HL-60 (cell line): ENCODE results near the gene XPR1.
"Not testable (repeated sequence)": the region's sequence is repeated elsewhere in the genome, so short reads cannot be mapped to it uniquely, and the experiment has no call there.

Experiments used
- DNase-seq, 2 experiments: peaks; one replicate each; pipeline ENCODE4 v3.0.0-alpha.2; 2010 to 2020; ENCODE audit warnings: low read depth in 1 of 2, low spot score in 1 of 2
- H3K27ac ChIP-seq: fragments of 250-450 bp; sonication (Bioruptor Pico); replicated peaks from 2 replicates; pipeline ENCODE4 v1.5.1; 2020; ENCODE audit warnings: mild to moderate bottlenecking, moderate library complexity
- H3K27me3 ChIP-seq: fragments of 250-450 bp; sonication (Bioruptor Pico); 2 replicates; pipeline ENCODE4 v1.5.1; 2021; ENCODE audit warnings: mild to moderate bottlenecking, moderate library complexity; ENCODE audit not compliant: insufficient read depth, poor library complexity, severe bottlenecking
- H3K4me3 ChIP-seq: replicated peaks from 2 replicates; pipeline ENCODE4 v1.5.1; 2011; ENCODE audit warnings: mild to moderate bottlenecking, control low read depth, low read length; ENCODE audit not compliant: insufficient read depth
- GABPA ChIP-seq: IDR thresholded peaks from 2 replicates; pipeline ENCODE4 v1.6.1; 2012; ENCODE audit warnings: low read depth
- POLR2AphosphoS5 ChIP-seq: IDR thresholded peaks from 2 replicates; pipeline ENCODE4 v1.6.1; 2012; ENCODE audit warnings: low read depth
- SPI1 ChIP-seq: IDR thresholded peaks from 2 replicates; pipeline ENCODE4 v1.6.1; 2012; ENCODE audit warnings: low read depth, mild to moderate bottlenecking, borderline replicate concordance
- TF ChIP-seq, protein P1 (sequence below): IDR thresholded peaks from one replicate; pipeline ENCODE4 v1.5.1; 2011; ENCODE audit warnings: low read length, control low read depth, inconsistent platforms; ENCODE audit not compliant: insufficient read depth
- TF ChIP-seq, protein P2 (sequence below): IDR thresholded peaks from 2 replicates; pipeline ENCODE4 v1.6.1; 2012; ENCODE audit warnings: low read depth; ENCODE audit not compliant: insufficient replicate concordance

Gene XPR1

DNA sequence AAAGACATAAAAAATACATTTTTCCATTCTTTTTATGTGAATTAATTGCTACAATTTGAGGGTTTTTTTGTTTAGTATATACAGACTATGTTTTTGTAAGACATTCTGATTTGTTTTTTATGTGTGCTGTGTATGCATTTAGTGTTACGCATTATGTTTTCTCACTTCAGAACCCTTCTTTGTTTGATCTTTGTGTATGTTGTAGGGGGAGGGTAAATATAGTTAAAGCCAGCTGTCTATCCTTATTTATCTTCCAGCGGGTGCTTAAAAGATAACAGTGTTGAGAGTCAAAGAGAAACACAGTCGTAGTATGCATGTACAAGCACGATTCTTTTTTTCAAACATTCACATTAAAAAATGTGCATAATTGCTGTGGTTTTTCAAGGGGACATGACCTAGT is 183.4 kb downstream of the XPR1 start:
- no peaks in the 10 kb centered on the region for H3K27me3 ChIP-seq
- DNase-seq: no peak
- H3K27ac ChIP-seq: no peak overlapping the region
- H3K4me3 ChIP-seq: no peak overlapping the region
- TF ChIP-seq, protein P1, sequence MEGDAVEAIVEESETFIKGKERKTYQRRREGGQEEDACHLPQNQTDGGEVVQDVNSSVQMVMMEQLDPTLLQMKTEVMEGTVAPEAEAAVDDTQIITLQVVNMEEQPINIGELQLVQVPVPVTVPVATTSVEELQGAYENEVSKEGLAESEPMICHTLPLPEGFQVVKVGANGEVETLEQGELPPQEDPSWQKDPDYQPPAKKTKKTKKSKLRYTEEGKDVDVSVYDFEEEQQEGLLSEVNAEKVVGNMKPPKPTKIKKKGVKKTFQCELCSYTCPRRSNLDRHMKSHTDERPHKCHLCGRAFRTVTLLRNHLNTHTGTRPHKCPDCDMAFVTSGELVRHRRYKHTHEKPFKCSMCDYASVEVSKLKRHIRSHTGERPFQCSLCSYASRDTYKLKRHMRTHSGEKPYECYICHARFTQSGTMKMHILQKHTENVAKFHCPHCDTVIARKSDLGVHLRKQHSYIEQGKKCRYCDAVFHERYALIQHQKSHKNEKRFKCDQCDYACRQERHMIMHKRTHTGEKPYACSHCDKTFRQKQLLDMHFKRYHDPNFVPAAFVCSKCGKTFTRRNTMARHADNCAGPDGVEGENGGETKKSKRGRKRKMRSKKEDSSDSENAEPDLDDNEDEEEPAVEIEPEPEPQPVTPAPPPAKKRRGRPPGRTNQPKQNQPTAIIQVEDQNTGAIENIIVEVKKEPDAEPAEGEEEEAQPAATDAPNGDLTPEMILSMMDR: no peak
- TF ChIP-seq POLR2AphosphoS5: no peak

DNA sequence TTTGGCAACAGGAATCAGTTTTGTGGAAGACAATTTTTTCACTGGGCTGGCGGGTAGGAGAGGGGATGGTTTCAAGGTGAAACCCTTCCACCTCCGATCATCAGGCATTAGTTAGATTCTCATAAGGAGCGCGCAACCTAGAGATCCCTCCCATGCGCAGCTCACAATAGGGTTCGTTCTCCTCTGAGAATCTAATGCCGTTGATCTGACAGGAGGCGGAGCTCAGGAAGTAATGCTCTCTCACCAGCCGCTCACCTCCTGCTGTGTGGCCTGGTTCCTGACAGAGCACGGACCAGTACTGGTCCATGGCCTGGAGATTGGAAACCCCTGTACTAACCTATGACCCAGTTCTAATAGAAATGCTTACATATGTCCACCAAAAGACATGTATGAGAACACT is 184.3 kb downstream of the XPR1 start:
- no peak overlapping the region for H3K4me3 ChIP-seq
- TF ChIP-seq SPI1 (no peak), POLR2AphosphoS5 (no peak), GABPA (no peak)
- TF ChIP-seq, protein P1: no peak
- TF ChIP-seq, protein P2, sequence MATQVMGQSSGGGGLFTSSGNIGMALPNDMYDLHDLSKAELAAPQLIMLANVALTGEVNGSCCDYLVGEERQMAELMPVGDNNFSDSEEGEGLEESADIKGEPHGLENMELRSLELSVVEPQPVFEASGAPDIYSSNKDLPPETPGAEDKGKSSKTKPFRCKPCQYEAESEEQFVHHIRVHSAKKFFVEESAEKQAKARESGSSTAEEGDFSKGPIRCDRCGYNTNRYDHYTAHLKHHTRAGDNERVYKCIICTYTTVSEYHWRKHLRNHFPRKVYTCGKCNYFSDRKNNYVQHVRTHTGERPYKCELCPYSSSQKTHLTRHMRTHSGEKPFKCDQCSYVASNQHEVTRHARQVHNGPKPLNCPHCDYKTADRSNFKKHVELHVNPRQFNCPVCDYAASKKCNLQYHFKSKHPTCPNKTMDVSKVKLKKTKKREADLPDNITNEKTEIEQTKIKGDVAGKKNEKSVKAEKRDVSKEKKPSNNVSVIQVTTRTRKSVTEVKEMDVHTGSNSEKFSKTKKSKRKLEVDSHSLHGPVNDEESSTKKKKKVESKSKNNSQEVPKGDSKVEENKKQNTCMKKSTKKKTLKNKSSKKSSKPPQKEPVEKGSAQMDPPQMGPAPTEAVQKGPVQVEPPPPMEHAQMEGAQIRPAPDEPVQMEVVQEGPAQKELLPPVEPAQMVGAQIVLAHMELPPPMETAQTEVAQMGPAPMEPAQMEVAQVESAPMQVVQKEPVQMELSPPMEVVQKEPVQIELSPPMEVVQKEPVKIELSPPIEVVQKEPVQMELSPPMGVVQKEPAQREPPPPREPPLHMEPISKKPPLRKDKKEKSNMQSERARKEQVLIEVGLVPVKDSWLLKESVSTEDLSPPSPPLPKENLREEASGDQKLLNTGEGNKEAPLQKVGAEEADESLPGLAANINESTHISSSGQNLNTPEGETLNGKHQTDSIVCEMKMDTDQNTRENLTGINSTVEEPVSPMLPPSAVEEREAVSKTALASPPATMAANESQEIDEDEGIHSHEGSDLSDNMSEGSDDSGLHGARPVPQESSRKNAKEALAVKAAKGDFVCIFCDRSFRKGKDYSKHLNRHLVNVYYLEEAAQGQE: no peak
- no peak for DNase-seq
- no peak overlapping the region for H3K27ac ChIP-seq
- no peaks in the 10 kb centered on the region for H3K27me3 ChIP-seq

DNA sequence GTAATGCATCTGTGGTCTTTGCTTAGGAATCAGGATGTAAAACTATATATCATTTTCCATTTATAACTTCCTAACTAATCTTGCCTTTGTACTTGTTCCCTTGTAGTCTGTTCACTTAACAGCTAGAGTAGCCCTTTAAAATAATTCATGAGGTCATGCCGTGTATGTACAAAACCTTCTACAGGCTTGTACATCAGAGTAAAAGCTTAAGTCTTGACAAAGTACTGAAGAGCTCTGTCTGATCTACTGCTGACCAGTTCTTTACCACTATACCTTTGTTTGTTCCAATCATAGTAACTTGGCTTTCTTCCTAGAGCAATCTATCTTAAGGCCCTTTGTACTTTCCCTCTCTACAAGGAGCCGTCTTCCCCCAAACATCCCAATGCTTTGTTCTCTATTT is 190.1 kb downstream of the XPR1 start:
- Histone ChIP-seq H3K27ac (no peak overlapping the region), H3K4me3 (no peak overlapping the region), H3K27me3 (no peaks in the 10 kb centered on the region)
- TF ChIP-seq SPI1 (no peak), GABPA (no peak), POLR2AphosphoS5 (no peak)
- TF ChIP-seq, protein P1: no peak
- TF ChIP-seq, protein P2: no peak
- no peak for DNase-seq

- H3K27ac ChIP-seq, DNase-seq, H3K27me3 ChIP-seq, H3K4me3 ChIP-seq: not testable (repeated sequence)
Observed at GRCh38 chr1:180831507-180831906, 199.7 kb downstream of the XPR1 start.

DNA sequence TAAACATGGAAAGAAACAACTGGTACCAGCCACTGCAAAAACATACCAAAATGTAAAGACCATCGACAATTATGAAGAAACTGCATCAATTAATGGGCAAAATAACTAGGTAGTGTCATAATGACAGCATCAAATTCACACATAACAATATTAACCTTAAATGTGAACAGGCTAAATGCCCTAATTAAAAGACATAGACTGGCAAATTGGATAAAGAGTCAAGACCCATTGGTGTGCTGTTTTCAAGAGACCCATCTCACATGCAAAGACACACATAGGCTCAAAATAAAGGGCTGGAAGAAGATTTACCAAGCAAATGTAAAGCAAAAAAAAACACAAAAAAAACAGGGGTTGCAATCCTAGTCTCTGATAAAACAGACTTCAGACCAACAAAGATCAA is 201.4 kb downstream of the XPR1 start:
- not testable (repeated sequence) for H3K27ac ChIP-seq, H3K4me3 ChIP-seq, DNase-seq, H3K27me3 ChIP-seq
